KMS-11 (cell line): ENCODE results near the gene PIK3IP1.

ENCODE experiments used
- H2AFZ ChIP-seq: fragments of 200-600 bp; sonication (generic); 2 replicates; pipeline ENCODE4 v1.6.1; 2016; ENCODE audit warnings: antibody characterized with exemption, mixed run types, low read depth
- H3K27ac ChIP-seq: fragments of 200-600 bp; sonication (generic); 2 replicates; pipeline ENCODE4 v1.6.1; 2016; ENCODE audit warnings: mild to moderate bottlenecking, mixed run types
- H3K27me3 ChIP-seq: fragments of 200-600 bp; sonication (generic); 2 replicates; pipeline ENCODE4 v1.6.1; 2017; ENCODE audit warnings: mild to moderate bottlenecking, low read depth, mixed run types, moderate library complexity; ENCODE audit not compliant: insufficient read depth
- H3K36me3 ChIP-seq: fragments of 200-600 bp; sonication (generic); 2 replicates; pipeline ENCODE4 v1.6.1; 2017; ENCODE audit warnings: mild to moderate bottlenecking, mixed run types; ENCODE audit not compliant: insufficient read depth
- H3K4me1 ChIP-seq: fragments of 200-600 bp; sonication (generic); 2 replicates; pipeline ENCODE4 v1.6.1; 2016; ENCODE audit warnings: mild to moderate bottlenecking, low read depth, mixed run types; ENCODE audit not compliant: poor library complexity, severe bottlenecking
- H3K4me2 ChIP-seq: fragments of 200-600 bp; sonication (generic); 2 replicates; pipeline ENCODE4 v1.7.0; 2016; ENCODE audit warnings: mild to moderate bottlenecking, mixed run types
- H3K4me3 ChIP-seq: fragments of 200-600 bp; sonication (generic); IDR thresholded peaks from 2 replicates; pipeline ENCODE4 v1.6.1; 2017; ENCODE audit warnings: low read depth, low read length, mixed read lengths; ENCODE audit not compliant: insufficient read depth
- H3K79me2 ChIP-seq: fragments of 200-600 bp; sonication (generic); 2 replicates; pipeline ENCODE4 v1.6.1; 2016; ENCODE audit warnings: low read depth, mixed run types; ENCODE audit not compliant: insufficient read depth
- H3K9ac ChIP-seq: fragments of 200-600 bp; sonication (generic); 2 replicates; pipeline ENCODE4 v1.6.1; 2016; ENCODE audit warnings: mild to moderate bottlenecking, mixed run types
- H4K20me1 ChIP-seq: fragments of 200-600 bp; sonication (generic); 2 replicates; pipeline ENCODE4 v1.6.1; 2016; ENCODE audit warnings: mild to moderate bottlenecking, mixed run types; ENCODE audit not compliant: insufficient read depth
- CTCF ChIP-seq: fragments of 200-600 bp; sonication (generic); conservative IDR thresholded peaks from 2 replicates; pipeline ENCODE4 v1.6.1; 2017; ENCODE audit warnings: low read depth, mild to moderate bottlenecking, antibody characterized with exemption, low read length, moderate library complexity, mixed read lengths

PIK3IP1 gene

GRCh38 chr22:31275576-31275975 lies 16.7 kb downstream of the PIK3IP1 start:
- Histone ChIP-seq H3K4me2 (no peak overlapping the region), H3K9ac (no peak overlapping the region), H3K27me3 (no peaks in the 10 kb centered on the region), H2AFZ (no peak overlapping the region), H3K27ac (no peak overlapping the region), H3K4me1 (no peaks in the 10 kb centered on the region), H4K20me1 (no peaks in the 10 kb centered on the region), H3K79me2 (no peaks in the 10 kb centered on the region), H3K36me3 (no peaks in the 10 kb centered on the region), H3K4me3 (no peak overlapping the region)
- no peak for TF ChIP-seq CTCF

- Histone ChIP-seq H3K4me1 (no peaks in the 10 kb centered on the region), H3K4me3 (no peak overlapping the region), H3K27me3 (no peaks in the 10 kb centered on the region), H3K27ac (no peak overlapping the region), H2AFZ (no peak overlapping the region), H4K20me1 (no peaks in the 10 kb centered on the region), H3K4me2 (no peak overlapping the region), H3K36me3 (no peaks in the 10 kb centered on the region), H3K79me2 (no peaks in the 10 kb centered on the region), H3K9ac (no peak overlapping the region)
- TF ChIP-seq CTCF: no peak
Measured at GRCh38 chr22:31275018-31275417, 17.3 kb downstream of the PIK3IP1 start.

- no peaks in the 10 kb centered on the region for H3K27me3 ChIP-seq
- H3K4me2 ChIP-seq: no peak overlapping the region
- H3K27ac ChIP-seq: no peak overlapping the region
- no peaks in the 10 kb centered on the region for H3K4me1 ChIP-seq
- no peaks in the 10 kb centered on the region for H4K20me1 ChIP-seq
- no peak overlapping the region for H2AFZ ChIP-seq
- no peak for TF ChIP-seq CTCF
- no peak overlapping the region for H3K9ac ChIP-seq
- no peaks in the 10 kb centered on the region for H3K36me3 ChIP-seq
- no peak overlapping the region for H3K4me3 ChIP-seq
- H3K79me2 ChIP-seq: no peaks in the 10 kb centered on the region
Measured at GRCh38 chr22:31274017-31274416, 18.3 kb downstream of the PIK3IP1 start.

GRCh38 chr22:31272522-31273446 lies 19.5 kb downstream of the PIK3IP1 start:
- Histone ChIP-seq H3K36me3 (no peaks in the 10 kb centered on the region), H3K9ac (no peak overlapping the region)
- peak; percentile 73 for TF ChIP-seq CTCF

More at GRCh38 chr22:31272522-31273446, 19.5 kb downstream of the PIK3IP1 start:
- Histone ChIP-seq H3K4me2 (no peak overlapping the region), H3K79me2 (no peaks in the 10 kb centered on the region), H3K4me1 (no peaks in the 10 kb centered on the region), H2AFZ (no peak overlapping the region), H3K27ac (no peak overlapping the region), H3K27me3 (no peaks in the 10 kb centered on the region), H3K4me3 (no peak overlapping the region), H4K20me1 (no peaks in the 10 kb centered on the region)
